GM18867 (cell line): ENCODE results near the gene WIPF2.

ENCODE experiments used
- ATAC-seq: cut with Tn5 transposase; IDR thresholded peaks from one replicate; pipeline ENCODE4 v1.9.1; 2021; ENCODE audit warnings: mild to moderate bottlenecking, moderate library complexity; ENCODE audit not compliant: unreplicated experiment

The WIPF2 gene

GRCh38 chr17:40325156-40326013, 106.3 kb downstream of the WIPF2 start:
- no peak for ATAC-seq

GRCh38 chr17:40326014-40326831, 107.1 kb downstream of the WIPF2 start:
- ATAC-seq = no peak

GRCh38 chr17:40326832-40327199, 107.7 kb downstream of the WIPF2 start:
- no peak for ATAC-seq

GRCh38 chr17:40327244-40327729, 108.2 kb downstream of the WIPF2 start:
- no peak for ATAC-seq

- no peak for ATAC-seq
These were observed 108.8 kb downstream of the WIPF2 start for GRCh38 chr17:40327735-40328385.

- no peak for ATAC-seq
These were observed 109.3 kb downstream of the WIPF2 start for GRCh38 chr17:40328386-40328766.

- no peak for ATAC-seq
These were observed 111.0 kb downstream of the WIPF2 start for GRCh38 chr17:40329839-40330794.

- no peak for ATAC-seq
These were observed 111.9 kb downstream of the WIPF2 start for GRCh38 chr17:40330850-40331470.

- no peak for ATAC-seq
These were observed 112.9 kb downstream of the WIPF2 start for GRCh38 chr17:40331743-40332641.
